Activated T-helper 9 cell treated with anti-CD3 and anti-CD28 coated beads, Interleukin-2, amount 50 U/mL, for 16 hours (primary cell): ENCODE measurements around the gene DNAI1.
A peak's percentile ranks its signal among the peaks of the same experiment; 100 is the strongest.
"Not testable (repeated sequence)": the region's sequence is repeated elsewhere in the genome, so short reads cannot be mapped to it uniquely, and the experiment has no call there.

Experiments used
- DNase-seq: peaks from one replicate; pipeline ENCODE4 v3.0.0-alpha.2; 2020; ENCODE audit warnings: low read depth

The DNAI1 gene

GRCh38 chr9:34451135-34451534, 7.5 kb upstream of the DNAI1 start:
- no peak for DNase-seq

DNA sequence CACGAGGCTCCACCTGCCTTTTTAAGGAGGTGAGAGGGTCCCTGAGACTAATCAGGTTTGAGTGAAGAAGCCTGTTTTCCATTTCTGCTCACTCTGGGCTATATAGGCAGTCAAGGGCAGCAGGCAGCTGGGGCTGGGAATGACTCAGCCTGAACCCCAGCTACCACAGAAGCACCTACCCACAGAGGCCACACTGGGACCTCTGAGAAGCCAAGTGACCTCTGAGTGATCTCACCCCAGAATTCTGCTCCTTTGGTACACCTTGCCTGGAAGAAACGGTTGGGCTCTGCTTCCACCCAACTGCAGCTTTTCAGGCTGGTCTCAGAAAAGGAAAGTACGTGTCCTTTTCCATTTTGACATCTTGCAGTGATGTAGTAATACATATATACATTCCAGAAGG, 7.1 kb upstream of the DNAI1 start:
- DNase-seq = no peak

DNA sequence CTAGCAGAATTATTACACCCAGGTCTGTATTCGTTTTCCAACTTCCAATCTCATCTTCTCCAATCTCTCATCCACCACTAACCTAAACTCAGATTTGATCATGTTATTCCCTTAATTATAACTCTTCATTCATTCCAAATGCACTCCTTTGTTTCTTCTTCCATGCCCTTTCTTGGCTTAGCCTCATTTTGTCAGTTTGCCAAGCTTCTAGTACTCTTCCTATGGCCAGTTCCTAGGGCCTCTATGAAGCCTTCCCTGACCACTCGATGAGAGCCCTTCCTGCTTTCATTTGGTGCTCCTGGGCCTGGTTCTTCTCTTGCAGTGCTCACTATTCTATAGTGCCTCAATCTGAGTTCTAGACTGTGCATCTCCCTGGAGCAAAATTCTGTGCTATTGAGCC, 6.0 kb upstream of the DNAI1 start:
- no peak for DNase-seq

DNA sequence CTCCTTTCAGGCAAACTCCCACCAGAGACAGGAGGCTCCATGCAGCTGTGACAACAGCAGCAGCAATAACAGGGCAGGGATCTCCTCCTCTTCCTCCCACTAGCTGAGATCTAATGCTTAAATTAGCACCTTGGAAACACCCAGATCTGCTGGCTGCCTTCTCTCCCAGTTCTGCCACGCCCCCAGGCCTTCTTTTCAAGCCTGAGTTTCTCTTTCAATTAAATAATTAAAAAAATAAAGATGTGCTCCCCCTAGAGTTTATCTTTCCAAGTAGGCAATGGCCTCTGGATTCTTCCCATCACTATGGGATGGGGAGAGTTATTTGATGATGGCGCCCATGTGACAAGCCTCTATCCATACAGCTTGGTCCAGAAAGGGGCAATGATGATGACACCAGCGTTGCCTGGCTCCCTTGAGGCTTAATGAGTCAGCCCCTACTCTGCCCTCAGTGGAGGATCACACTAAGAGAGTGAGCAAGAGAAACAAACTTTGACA, 4.0 kb upstream of the DNAI1 start:
- DNase-seq = no peak

- no peak for DNase-seq
These were observed 2.5 kb upstream of the DNAI1 start for GRCh38 chr9:34456151-34456550.

GRCh38 chr9:34456746-34457145, 1.9 kb upstream of the DNAI1 start:
- no peak for DNase-seq

- no peak for DNase-seq
These were observed 1.2 kb upstream of the DNAI1 start for GRCh38 chr9:34457266-34458012.

DNA sequence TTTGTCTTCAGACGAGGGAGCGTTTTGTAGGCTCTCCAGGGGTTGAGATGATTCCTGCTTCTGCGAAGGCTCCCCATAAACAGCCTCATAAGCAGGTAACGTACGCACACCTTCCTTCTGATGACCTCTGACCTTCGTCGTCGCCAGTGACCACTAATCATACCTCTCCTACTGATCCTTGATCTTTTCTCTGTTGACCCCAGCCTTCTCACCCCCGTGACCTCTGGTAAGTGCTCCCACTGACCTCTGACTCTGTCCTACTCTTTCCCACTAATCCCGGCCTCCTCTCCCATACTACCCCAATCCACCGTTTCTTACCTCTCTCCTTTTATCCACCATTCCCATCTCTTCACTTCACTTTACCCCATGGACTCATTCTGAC, 345 bp downstream of the DNAI1 start:
- DNase-seq = no peak

GRCh38 chr9:34459356-34459755, 751 bp downstream of the DNAI1 start:
- DNase-seq = no peak

DNA sequence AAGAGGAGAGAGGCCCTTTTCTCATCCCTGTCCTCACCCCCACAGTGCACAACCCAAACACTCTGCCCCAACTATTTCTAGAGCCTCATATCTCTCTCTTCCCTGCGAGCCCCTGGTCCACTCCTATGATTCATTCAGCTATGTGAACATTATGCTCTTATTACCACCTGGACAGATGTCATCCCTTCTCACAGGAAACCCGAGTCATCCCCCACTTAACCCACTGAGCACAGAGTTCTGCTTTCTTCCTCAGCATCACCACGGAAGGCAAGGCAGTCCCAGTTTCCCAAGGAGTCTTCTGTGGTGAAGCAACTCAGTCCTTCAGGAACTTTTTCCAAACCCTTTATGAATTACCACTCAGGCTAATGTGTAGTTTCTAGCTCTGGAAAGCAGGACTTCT, 1.3 kb downstream of the DNAI1 start:
- no peak for DNase-seq

GRCh38 chr9:34463098-34463900, 4.7 kb downstream of the DNAI1 start:
- DNase-seq = peak; percentile 1

- DNase-seq = no peak
These were observed 5.3 kb downstream of the DNAI1 start for GRCh38 chr9:34463901-34464232.

- DNase-seq = no peak
These were observed 6.0 kb downstream of the DNAI1 start for GRCh38 chr9:34464571-34464970.

- no peak for DNase-seq
These were observed 6.9 kb downstream of the DNAI1 start for GRCh38 chr9:34465468-34465867.

- no peak for DNase-seq
These were observed 16.5 kb downstream of the DNAI1 start for GRCh38 chr9:34475097-34475496.

DNA sequence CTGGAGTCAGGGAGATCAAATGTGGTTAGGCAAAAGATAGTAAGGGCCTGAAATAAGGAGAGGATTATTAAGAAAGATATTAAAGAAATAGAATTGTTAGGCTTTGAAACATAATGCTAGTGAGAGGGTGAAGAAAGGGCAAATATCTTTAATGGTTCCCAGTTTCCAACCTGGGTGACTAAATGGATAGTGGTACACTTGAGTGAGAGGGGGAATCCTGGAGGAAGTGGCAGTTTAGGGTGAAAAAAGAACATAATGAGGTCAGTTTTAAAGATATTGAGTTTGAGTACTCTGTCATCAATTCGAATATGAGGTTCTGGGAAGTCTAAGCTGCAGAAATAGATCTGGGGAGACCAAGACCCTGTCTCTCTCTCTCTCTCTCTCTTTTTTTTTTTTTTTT, 18.9 kb downstream of the DNAI1 start:
- DNase-seq = no peak

DNA sequence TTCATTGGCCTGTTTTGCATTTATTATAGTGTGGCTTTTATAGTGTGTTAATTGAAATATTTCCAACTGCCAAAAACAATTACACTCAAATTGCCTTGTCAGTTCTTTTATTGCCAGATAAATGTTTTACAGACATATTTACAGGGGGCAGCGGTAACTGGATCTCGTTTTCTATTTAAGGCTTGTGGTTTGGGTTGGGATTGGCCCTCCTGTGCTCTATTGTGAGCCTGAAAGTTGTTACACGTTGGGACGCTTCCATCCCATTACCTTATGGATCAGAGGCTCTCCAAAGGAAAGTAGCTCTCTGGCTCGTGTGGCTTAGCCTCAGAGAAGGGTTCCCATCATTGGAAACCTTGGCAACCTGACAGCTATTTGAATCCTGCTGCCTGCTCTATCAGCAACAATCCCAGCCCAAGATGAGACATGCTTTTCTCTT, 20.8 kb downstream of the DNAI1 start:
- DNase-seq = no peak

- not testable (repeated sequence) for DNase-seq
These were observed 23.0 kb downstream of the DNAI1 start for GRCh38 chr9:34481620-34482019.

DNA sequence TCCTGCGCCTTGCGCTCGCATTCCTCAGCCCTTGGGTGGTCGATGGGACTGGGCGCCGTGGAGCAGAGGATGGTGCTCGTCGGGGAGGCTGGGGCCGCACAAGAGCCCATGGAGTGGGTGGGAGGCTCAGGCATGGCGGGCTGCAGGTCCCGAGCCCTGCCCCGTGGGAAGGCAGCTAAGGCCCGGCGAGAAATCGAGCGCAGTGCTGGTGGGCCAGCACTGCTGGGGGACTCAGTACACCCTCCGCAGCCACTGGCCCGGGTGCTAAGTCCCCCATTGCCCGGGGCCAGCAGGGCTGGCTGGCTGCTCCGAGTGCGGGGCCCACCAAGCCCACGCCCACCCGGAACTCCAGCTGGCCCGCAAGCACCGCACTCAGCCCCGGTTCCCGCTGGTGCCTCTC, 24.1 kb downstream of the DNAI1 start:
- not testable (repeated sequence) for DNase-seq

DNA sequence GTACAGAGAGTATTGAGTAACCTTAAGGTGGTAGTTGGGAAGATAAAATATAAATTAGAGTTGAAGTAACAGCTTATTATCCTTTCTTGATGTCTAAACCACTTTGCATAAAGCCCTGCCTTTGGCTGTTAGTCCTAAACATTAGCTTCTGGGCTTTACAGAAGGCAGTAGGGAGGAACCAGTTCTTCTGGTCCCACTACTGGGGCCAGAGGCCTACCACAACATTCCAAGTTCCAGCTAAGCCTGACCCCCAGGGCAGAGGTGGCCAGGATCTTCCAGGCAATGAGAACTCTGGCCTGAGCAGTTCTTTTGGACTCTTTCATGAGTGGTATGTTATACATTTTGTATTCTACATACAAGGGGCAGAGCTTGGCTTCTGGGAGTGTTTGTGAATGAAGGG, 26.1 kb downstream of the DNAI1 start:
- DNase-seq = no peak

GRCh38 chr9:34485822-34486221, 27.2 kb downstream of the DNAI1 start:
- no peak for DNase-seq

DNA sequence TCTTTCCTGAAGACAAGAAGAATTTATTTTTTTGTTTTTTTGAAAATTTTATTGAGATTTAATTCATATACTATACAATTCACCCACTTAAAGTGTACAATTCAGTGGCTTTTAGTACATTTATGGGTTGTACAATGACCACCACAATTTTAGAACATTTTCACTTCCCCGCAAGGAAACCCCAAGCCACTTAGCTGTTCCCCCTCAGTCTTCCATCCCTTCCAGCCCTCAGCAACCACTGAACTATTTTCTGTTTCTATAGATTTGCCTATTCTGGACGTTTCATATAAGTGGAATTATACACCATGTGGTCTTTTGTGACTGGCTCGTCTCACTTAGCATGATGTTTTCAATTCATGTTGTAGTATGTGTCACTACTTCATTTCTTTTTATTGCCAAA, 28.0 kb downstream of the DNAI1 start:
- DNase-seq = no peak

DNA sequence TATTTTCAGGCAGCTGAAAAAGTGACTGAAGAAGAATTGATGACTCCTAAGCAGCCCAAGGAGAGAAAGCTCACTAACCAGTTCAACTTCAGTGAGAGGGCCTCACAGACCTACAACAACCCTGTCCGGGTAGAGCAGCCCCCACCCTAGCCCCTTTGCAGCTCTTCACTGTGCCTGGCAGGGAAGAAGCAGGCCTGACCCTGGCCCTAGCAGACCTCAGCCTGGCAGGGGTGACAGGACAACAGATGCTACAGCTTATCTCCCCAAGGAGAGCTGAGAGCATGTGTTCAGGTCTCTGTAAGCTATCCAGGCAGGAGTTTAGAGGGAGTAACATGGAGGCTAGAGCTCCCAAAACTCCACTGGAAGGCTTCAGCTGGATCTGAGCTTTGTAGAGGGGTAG, 31.8 kb downstream of the DNAI1 start:
- DNase-seq = no peak

DNA sequence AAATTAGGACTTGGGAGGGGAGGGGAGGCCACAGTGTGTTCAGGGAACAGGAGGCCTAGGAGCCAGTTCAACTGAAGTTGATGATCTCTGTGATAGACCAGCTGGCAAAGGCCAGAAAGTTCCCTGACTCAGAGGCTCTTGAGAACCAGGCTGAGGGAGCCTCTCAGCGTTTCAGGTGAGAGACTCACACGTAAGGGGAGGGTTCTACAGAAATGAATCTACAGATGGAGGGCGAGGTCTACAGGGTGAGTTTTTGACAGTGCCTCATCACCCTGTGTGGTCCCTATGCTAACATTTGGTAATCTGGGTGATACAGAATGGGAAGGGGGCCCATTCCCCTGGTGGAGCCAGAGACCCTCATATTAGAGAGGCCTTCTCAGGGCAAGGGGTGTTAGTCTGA, 32.2 kb downstream of the DNAI1 start:
- DNase-seq = no peak
